ENCODE results near the gene TOMM20.

The TOMM20 gene

GRCh38 chr1:235134171-235134570 is 5.5 kb upstream of the TOMM20 start:
- DNase-seq (ENCODE audit: low spot score): no peak

- DNase-seq (ENCODE audit: low spot score): no peak
Measured at GRCh38 chr1:235133086-235133485, 4.4 kb upstream of the TOMM20 start.

GRCh38 chr1:235131961-235132360 is 3.3 kb upstream of the TOMM20 start:
- no peak for DNase-seq (ENCODE audit: low spot score)

- DNase-seq (ENCODE audit: low spot score): no peak
Measured at GRCh38 chr1:235130766-235131270, 2.2 kb upstream of the TOMM20 start.

DNA sequence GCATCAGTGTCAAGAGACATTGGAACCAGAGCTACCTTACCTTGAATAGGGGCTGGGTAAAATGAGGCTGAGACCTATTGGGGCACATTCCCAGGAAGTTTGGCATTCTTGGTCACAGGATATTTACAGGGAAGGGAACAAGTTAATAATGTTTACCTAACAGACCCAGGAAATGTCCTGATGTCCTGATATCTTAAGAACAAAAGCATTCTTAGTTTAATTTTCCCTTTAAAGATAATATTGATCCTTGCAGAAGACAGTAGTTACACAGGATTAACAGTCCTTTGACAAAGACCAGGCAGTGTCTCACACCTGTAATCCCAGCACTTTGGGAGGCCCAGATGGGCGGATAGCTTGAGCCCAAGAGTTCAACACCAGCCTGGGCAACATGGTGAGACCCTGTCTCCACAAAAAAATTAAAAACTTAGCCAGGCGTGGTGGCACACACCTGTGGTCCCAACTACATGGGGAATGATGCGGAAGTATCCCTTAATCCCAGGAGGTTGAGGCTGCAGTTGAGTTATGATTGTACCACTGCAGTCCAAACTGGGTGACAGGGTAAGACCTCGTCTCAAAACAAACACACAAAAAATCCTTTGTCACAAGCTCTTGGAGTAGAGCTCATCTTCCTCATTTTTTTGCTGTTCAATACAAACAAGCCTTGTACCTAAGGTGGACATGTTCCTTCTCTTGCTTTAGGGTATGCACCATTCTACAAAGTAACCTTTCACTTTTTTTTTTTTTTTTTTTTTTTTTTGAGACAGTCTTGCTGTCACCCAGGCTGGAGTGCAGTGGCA is 1.3 kb upstream of the TOMM20 start:
- no peak for DNase-seq (ENCODE audit: low spot score)

- no peak for DNase-seq (ENCODE audit: low spot score)
Measured at GRCh38 chr1:235127732-235128455, 743 bp downstream of the TOMM20 start.

DNA sequence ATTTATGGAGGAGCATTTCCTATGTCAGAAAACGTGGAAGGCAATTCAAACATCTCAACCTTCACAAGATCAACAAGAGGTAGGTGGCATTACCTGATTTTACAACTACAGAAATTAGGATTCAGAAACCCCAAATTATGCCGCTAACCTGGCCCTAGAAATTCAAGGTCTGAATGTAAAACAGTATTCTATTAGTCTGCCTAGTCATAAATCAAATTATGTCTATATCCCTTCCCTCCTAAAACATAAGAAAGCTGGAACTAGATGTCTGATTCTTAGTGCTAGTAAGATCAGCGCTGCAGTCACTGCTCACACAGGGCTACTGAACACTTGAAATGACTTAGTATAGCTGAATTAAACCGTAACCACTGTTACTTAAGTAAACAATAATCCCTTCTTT is 1.4 kb downstream of the TOMM20 start:
- no peak for DNase-seq (ENCODE audit: low spot score)

DNA sequence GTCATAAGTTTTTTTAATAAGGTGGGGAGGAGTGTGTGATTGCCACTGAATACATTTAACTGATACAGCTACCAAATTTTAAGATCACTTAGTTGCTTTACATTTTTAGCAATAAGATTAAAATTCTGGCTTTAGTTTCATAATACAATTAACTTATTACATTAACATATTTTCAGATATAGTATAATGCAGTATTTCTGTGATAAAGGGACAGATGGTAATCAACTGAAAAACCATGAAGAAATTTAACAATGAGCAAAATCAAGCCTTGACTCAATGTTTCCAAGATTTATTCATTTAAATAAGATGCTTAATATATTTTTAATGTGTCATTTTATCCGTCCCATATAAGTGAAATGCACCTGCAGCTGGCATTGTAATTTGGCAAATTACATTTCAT is 4.0 kb downstream of the TOMM20 start:
- no peak for DNase-seq (ENCODE audit: low spot score)

DNA sequence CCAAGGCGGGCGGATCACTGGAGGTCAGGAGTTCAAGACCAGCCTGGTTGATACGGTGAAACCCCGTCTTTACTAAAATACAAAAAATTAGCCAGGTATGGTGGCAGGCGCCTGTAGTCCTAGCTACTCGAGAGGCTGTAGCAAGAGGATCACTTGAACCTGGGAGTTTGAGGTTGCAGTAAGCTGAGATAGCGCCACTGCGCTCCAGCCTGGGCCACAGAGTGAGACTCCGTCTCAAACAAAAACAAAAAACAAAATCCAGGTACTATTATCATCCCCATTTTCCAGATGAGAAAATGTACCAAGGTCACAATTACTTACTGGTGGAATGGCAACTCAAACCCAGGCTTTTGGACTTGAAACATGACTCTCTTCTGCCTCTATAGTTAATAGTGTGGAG is 4.5 kb downstream of the TOMM20 start:
- no peak for DNase-seq (ENCODE audit: low spot score)

DNA sequence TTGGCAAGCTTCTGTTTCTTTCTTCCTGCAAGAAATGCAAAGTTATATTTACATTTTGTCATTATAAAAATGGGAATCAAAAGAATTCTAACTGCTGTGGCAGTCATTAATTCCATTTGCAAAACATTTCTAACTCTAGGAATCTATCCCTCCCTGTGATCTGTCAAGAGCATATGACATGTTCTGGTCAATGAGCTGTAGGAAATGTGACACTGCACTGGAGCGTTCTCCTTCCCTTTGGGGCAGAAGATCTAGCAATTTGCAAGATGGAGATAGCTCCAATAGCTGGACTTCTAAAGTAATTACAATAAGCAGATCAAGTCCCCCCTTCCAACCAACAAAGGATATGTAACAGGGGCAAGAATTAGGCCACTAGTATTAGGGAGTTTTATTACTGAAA is 6.3 kb downstream of the TOMM20 start:
- DNase-seq (ENCODE audit: low spot score): no peak

DNA sequence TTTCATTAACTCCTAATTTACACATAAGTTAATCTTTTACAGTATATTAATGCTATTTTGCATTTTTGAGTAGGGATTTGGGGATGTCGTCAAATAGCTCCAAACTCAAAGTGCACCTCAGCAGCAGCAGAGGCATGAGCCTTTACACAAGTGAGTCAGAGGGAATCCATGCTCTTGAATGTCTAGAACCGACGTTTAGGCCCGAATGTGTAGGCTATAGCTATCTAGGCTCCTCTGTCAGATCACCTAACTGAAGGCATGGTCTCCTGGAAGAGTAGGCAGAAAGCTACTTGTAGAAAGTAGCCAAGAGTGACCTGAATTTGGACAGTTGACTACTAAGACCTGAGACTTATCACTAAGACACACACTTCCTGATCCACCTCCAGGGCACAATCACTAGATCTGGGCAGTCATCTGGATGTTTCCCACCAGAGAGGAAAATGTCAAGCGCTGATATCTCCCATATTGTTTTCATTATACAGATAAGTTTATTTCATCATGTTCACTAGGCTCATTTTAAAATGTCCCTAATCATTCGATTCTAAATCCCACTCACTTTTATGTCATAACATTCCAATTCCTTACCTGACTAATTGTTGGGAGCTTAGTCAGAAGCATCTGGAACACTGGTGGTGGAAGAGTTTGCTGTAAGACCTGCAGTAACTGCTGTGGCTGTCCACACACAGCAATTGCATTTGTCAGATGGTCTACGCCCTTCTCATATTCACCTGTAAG is 15.3 kb downstream of the TOMM20 start:
- no peak for DNase-seq (ENCODE audit: low spot score)

DNA sequence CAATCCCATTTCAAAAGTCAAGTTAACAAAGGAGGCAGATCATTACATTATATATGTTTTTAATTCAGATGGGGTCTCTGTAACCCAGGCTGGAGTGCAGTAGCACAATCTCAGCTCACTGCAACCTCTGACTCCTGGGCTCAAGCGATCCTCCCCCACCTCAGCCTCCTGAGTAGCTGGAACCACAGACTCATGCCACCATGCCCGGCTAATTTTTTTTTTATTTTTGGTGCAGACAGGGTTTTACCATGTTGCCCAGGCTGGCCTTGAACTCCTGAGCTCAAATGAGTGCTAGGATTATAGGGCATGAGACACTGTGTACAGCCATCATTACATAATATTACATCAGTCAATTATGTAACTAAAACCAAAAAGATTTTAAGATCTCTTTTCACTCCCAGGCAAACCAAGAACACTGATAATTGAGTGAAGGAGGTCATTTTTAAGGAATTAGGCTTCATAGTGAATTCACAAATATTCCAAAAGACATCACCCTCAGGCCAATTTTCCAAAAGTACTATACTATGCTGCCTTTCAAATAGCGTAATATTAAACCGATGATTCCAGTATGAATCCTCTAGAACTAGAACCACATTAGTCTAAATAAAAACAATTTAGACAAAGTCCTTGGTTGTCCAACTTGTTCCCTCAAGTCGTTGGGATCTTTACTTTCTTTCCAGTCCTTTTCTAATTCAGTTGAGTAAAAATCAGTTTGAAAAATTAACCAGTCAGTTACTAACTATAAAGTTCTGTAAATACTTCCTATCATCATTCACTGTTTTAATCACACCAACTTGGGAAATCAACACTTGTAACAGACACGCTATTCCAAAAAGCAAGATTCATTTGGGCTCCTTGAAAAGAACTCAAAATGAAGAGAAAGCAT is 16.1 kb downstream of the TOMM20 start:
- no peak for DNase-seq (ENCODE audit: low spot score)

- DNase-seq (ENCODE audit: low spot score): no peak
Measured at GRCh38 chr1:235111107-235111506, 17.5 kb downstream of the TOMM20 start.

DNA sequence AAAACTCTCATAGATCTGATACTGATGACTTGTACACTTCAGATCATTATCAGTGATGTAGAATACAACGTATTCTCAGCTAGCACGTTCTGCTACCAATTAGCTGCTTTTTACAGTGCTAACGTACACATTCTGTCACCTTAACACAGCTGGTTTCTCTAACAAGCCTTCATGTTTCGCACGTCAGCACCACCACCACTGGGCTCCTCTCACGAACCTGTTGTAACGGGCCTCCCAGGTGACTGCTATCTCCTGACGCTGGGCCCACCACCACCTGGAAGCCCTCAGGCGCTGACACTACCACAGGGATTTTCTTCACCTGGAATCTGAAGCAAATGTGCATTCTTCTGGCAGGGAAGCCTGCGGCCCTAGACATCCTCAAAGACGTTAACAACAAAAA is 19.8 kb downstream of the TOMM20 start:
- no peak for DNase-seq (ENCODE audit: low spot score)

DNA sequence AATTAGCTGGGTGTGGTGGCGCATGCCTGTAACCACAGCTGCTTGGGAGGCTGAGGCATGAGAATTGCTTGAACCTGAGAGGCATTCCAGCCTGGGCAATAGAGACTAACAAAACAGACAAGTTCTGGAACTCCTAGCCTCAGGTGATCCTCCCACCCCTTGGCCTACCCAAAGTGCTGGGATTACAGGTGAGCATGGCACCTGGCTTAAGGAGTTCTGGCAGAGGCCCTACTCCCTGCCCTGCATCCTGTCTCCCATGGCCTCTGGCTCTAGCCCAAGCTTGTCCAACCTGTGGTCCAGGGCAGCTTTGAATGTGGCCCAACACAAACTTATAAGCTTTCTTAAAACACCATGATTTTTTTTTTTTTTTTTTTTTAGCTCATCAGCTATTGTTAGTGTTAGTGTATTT is 20.4 kb downstream of the TOMM20 start:
- DNase-seq (ENCODE audit: low spot score): no peak

DNA sequence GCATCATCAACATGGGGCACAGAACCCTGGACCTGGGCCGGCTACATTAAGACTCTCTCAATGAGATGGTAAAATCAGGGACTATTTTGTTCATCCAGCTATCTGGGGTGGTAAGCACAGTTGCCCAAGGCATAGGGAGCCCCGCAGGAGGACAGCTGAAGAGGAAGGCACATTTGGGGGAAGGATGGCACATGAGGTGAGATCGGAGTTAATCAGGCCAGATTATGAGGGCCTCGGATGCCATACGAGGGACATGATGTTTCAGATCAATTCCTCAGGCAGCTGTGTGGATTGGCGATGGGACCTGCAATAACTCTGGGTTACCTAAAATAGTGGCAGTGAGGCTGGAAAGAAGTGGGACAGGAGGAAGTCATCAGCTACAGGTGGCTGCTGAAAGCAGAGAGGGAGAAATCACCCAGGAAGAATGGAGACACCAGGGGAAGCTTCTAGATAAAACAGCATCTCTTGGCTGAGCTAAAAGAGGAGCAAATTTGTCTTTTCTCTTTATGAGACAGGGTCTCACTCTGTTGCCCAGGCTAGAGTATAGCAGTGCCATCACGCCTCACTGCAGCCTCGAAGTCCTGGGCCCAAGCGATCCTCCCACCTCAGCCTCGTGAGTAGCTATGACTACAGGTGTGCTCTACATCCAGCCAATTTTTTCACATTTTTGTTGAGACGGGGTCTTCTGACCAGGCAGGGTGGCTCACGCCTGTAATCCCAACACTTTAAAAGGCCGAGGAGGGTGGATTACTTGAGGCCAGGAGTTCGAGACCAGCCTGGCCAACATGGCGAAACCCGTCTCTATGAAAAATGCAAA is 21.1 kb downstream of the TOMM20 start:
- DNase-seq (ENCODE audit: low spot score): no peak

- DNase-seq (ENCODE audit: low spot score): no peak
Measured at GRCh38 chr1:235106457-235106856, 22.2 kb downstream of the TOMM20 start.

- DNase-seq (ENCODE audit: low spot score): no peak
Measured at GRCh38 chr1:235105051-235106043, 23.3 kb downstream of the TOMM20 start.

GRCh38 chr1:235102993-235103411 is 25.6 kb downstream of the TOMM20 start:
- DNase-seq (ENCODE audit: low spot score): no peak

GRCh38 chr1:235102259-235102582 is 26.4 kb downstream of the TOMM20 start:
- no peak for DNase-seq (ENCODE audit: low spot score)
